HEK293T (cell line): ENCODE measurements around the gene WNT8B.

ENCODE experiments used
- CTCF ChIA-PET: fragments of 350-600 bp; formaldehyde crosslinking; extraction: SDS; loops from one replicate; lab custom pipeline; 2021; ENCODE audit warnings: antibody characterized with exemption, inconsistent platforms; lab: Yijun Ruan, JAX
- POLR2A ChIA-PET: fragments of 350-600 bp; formaldehyde crosslinking; extraction: SDS; loops from one replicate; lab custom pipeline; 2020; ENCODE audit warnings: antibody characterized with exemption, inconsistent platforms; lab: Yijun Ruan, JAX
- DNase-seq: peaks from one replicate; pipeline ENCODE4 v3.0.0; 2012; ENCODE audit warnings: mixed read lengths; ENCODE audit errors: extremely low spot score
- ARNT ChIP-seq: fragments of 450-650 bp; IDR thresholded peaks from 2 replicates; pipeline ENCODE4 v1.6.1; 2017; ENCODE audit warnings: mild to moderate bottlenecking
- BHLHE40 ChIP-seq: fragments of 450-650 bp; IDR thresholded peaks from 2 replicates; pipeline ENCODE4 v1.6.1; 2016; ENCODE audit warnings: mild to moderate bottlenecking, moderate library complexity, borderline replicate concordance
- CTBP1 ChIP-seq: fragments of 450-650 bp; IDR thresholded peaks from 2 replicates; pipeline ENCODE4 v1.6.1; 2016; ENCODE audit warnings: borderline replicate concordance
- ELF4 ChIP-seq: fragments of 450-650 bp; IDR thresholded peaks from 2 replicates; pipeline ENCODE4 v1.6.1; 2017; ENCODE audit warnings: antibody characterized with exemption
- FOXA1 ChIP-seq: fragments of 450-650 bp; IDR thresholded peaks from 2 replicates; pipeline ENCODE4 v1.6.1; 2016; ENCODE audit warnings: mild to moderate bottlenecking
- FOXK2 ChIP-seq: fragments of 450-650 bp; IDR thresholded peaks from 2 replicates; pipeline ENCODE4 v1.6.1; 2016; ENCODE audit warnings: mild to moderate bottlenecking
- FOXM1 ChIP-seq: fragments of 450-650 bp; IDR thresholded peaks from 2 replicates; pipeline ENCODE4 v1.6.1; 2017; ENCODE audit warnings: mild to moderate bottlenecking, borderline replicate concordance
- HDGF ChIP-seq: fragments of 450-650 bp; IDR thresholded peaks from 2 replicates; pipeline ENCODE4 v1.6.1; 2017; ENCODE audit warnings: antibody characterized with exemption, borderline replicate concordance
- L3MBTL2 ChIP-seq: fragments of 450-650 bp; conservative IDR thresholded peaks from 2 replicates; pipeline ENCODE4 v1.6.1; 2016; ENCODE audit warnings: mild to moderate bottlenecking
- LEF1 ChIP-seq: fragments of 450-650 bp; IDR thresholded peaks from 2 replicates; pipeline ENCODE4 v1.6.1; 2017; ENCODE audit warnings: mild to moderate bottlenecking, borderline replicate concordance
- NFRKB ChIP-seq: fragments of 450-650 bp; IDR thresholded peaks from 2 replicates; pipeline ENCODE4 v1.6.1; 2016; ENCODE audit warnings: mild to moderate bottlenecking, moderate library complexity
- SP1 ChIP-seq: fragments of 450-650 bp; IDR thresholded peaks from 2 replicates; pipeline ENCODE4 v1.6.1; 2017
- SUZ12 ChIP-seq: fragments of 450-650 bp; IDR thresholded peaks from 2 replicates; pipeline ENCODE4 v1.6.1; 2016; ENCODE audit warnings: mild to moderate bottlenecking
- TARDBP ChIP-seq: fragments of 450-650 bp; IDR thresholded peaks from 2 replicates; pipeline ENCODE4 v1.6.1; 2016
- ZNF384 ChIP-seq: fragments of 450-650 bp; IDR thresholded peaks from 2 replicates; pipeline ENCODE4 v1.6.1; 2016
- TF ChIP-seq, protein P1 (sequence below): fragments of 450-650 bp; IDR thresholded peaks from 2 replicates; pipeline ENCODE4 v1.6.1; 2016

Gene WNT8B

DNA sequence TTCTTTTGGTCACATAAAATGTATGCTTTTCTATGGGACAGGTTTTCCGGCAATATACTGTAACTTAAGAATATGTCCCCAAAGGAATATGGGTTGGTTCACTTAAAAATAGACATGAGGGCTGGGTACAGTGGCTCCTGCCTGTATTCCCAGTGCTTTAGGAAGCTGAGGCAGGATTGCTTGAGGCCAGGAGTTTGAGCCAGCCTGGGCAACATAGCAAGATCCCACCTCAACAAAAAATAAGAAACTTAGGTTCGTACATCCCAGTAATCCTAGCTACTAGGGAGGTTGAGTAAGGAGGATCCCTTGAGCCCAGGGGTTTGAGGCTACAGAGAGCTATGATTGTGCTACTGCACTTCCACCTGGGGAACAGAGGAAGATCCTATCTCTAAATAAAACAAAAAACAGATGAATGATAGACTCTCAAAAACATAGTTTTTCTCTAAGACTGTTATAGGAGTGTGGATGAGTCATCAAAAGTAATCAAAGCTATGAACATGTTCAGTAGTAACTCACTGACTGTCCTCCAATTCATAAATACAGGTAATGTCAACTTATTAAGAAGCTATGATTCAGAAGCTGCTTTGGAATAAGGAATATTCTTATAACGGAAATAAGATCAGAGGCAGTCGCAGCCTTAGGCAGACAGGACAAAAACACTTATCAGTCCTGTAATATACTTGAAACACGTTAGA lies 59.4 kb downstream of the WNT8B start:
- TF ChIP-seq HDGF (no peak), FOXA1 (no peak), ELF4 (no peak), FOXM1 (no peak), L3MBTL2 (no peak), NFRKB (no peak), ARNT (no peak)
- TF ChIP-seq, protein P1, sequence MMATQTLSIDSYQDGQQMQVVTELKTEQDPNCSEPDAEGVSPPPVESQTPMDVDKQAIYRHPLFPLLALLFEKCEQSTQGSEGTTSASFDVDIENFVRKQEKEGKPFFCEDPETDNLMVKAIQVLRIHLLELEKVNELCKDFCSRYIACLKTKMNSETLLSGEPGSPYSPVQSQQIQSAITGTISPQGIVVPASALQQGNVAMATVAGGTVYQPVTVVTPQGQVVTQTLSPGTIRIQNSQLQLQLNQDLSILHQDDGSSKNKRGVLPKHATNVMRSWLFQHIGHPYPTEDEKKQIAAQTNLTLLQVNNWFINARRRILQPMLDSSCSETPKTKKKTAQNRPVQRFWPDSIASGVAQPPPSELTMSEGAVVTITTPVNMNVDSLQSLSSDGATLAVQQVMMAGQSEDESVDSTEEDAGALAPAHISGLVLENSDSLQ: no peak
- ChIA-PET CTCF (interaction anchor here (0.7 to 1.1 kb wide), 2 partner anchors 27 to 356 kb away, joined by 3 to 4 read pairs; no protein-coding TSS in a partner anchor), POLR2A (interaction anchor here (1.0 to 1.3 kb wide), 2 partner anchors 14 to 22 kb away, joined by 4 to 7 read pairs; partner anchors contain the start of gene HIF1AN)
- DNase-seq: no peak

DNA sequence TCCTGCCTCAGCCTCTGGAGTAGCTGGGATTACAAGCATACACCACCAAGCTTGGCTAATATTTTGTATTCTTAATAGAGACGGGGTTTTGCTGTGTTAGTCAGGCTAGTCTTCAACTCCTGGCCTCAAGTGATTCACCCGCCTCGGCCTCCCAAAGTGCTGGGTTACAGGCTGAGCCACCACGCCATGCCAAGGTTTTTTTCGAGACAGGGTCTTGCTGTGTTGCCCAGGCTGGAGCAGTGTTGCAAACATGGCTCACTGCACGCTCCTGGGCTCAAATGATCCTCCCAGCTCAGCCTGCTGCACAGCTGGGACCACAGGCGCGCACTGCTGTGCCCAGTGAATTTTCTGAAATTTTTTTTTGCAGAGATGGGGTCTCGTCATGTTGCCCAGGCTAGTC lies 60.1 kb downstream of the WNT8B start:
- TF ChIP-seq TARDBP (no peak), NFRKB (no peak), HDGF (no peak), L3MBTL2 (no peak), SUZ12 (no peak), SP1 (no peak), BHLHE40 (no peak), FOXK2 (no peak), FOXA1 (no peak), CTBP1 (no peak), ZNF384 (no peak), ARNT (no peak), LEF1 (no peak), FOXM1 (no peak), ELF4 (no peak)
- TF ChIP-seq, protein P1: no peak
- CTCF ChIA-PET: interaction anchor here (0.7 to 1.1 kb wide), 3 partner anchors 16 to 355 kb away, joined by 3 to 4 read pairs (median 4); no protein-coding TSS in a partner anchor
- DNase-seq: no peak
- POLR2A ChIA-PET: interaction anchor here (1.0 to 1.3 kb wide), 2 partner anchors 13 to 23 kb away, joined by 4 to 7 read pairs; partner anchors contain the start of gene HIF1AN

GRCh38 chr10:100524206-100524605 lies 61.4 kb downstream of the WNT8B start:
- POLR2A ChIA-PET: interaction anchor here (3.5 kb wide), 1 partner anchor 12 kb away, joined by 26 read pairs; the partner anchor contains the start of gene HIF1AN
- no peak for TF ChIP-seq FOXM1
- TF ChIP-seq ELF4: no peak
- no peak for TF ChIP-seq FOXA1
- TF ChIP-seq TARDBP: no peak
- no peak for TF ChIP-seq NFRKB
- no peak for TF ChIP-seq HDGF
- TF ChIP-seq BHLHE40: no peak
- CTCF ChIA-PET: no interaction called here
- no peak for DNase-seq

GRCh38 chr10:100524638-100525037 lies 61.8 kb downstream of the WNT8B start:
- TF ChIP-seq L3MBTL2 (no peak), ARNT (no peak), FOXK2 (no peak), SP1 (no peak), NFRKB (no peak), HDGF (no peak), ELF4 (no peak), SUZ12 (no peak), CTBP1 (no peak), BHLHE40 (no peak), FOXA1 (no peak), LEF1 (no peak), FOXM1 (no peak), ZNF384 (no peak), TARDBP (no peak)
- TF ChIP-seq, protein P1: no peak
- POLR2A ChIA-PET: interaction anchor here (3.5 kb wide), 1 partner anchor 11 kb away, joined by 26 read pairs; the partner anchor contains the start of gene HIF1AN
- CTCF ChIA-PET: no interaction called here

DNA sequence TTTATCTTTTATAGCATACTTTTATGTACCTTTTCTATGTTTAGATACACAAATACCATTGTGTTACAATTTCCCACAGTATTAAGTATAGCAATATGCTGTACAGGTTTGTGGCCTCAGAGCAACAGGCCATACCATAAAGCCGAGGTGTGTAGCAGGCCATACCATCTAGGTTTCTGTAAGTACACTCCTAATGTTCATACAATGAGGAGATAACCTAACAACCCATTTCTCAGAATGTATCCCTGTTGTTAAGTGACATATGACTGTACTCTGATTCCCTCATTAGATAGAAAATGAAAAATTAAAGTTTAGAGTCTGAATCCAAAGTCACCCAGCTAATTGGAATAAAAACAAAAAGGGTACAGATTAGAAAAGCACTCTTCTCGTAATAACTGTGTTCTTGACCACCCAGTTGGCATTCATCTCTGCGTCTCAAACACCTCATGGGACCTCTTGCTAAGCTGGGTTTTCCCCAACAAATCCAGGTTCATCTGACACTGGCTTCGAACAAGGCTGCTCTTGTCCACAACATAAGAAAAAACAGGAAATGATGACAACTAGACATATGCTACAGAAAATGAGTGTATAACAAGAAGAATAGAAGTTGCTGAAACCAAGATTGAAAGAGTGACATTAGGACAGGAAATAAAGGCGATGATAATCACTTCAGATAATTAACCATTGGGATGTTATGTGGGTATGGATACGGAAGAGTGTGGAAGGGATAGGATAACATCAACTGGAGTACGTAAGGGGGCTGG lies 65.5 kb downstream of the WNT8B start:
- ChIA-PET POLR2A (no interaction called here), CTCF (interaction anchor here (1.9 kb wide), 1 partner anchor 10 kb away, joined by 10 read pairs; no protein-coding TSS in a partner anchor)
- TF ChIP-seq SP1 (no peak), NFRKB (no peak), FOXA1 (no peak), HDGF (no peak), ZNF384 (no peak), ARNT (no peak), FOXK2 (no peak), FOXM1 (no peak)
- no peak for DNase-seq

More at GRCh38 chr10:100524638-100525037, 61.8 kb downstream of the WNT8B start:
- DNase-seq: no peak
